Activated B cell treated with CpG ODN at 0.5 μM for 24 hours (primary cell): Measurements from ENCODE around the gene COL4A1. TPM values are rescaled to one million over a fixed set of nuclear protein-coding genes. Genes with fewer than 3 reads are reported as not detected.

ENCODE experiments used
- ATAC-seq: fragments of 200-7000 bp; cut with Tn5 transposase; one replicate; pipeline ENCODE4 v1.10.0; 2021; ENCODE audit warnings: low read depth, mild to moderate bottlenecking, moderate library complexity
- CTCF ChIA-PET: fragments of 350-600 bp; sonication (Branson Sonifier 250); formaldehyde crosslinking; loops from one replicate; lab custom pipeline; 2021; ENCODE audit warnings: antibody characterized with exemption; lab: Charles Lee
- POLR2A ChIA-PET: fragments of 350-600 bp; sonication (Branson Sonifier 250); formaldehyde crosslinking; loops from one replicate; lab custom pipeline; 2021; ENCODE audit warnings: antibody characterized with exemption; lab: Charles Lee
- DNase-seq: peaks from one replicate; pipeline ENCODE4 v3.0.0; 2022
- H3K27ac Mint-ChIP-seq: one replicate; pipeline ENCODE4 v1.8.0; 2020; ENCODE audit warnings: mixed read lengths
- H3K27me3 Mint-ChIP-seq: one replicate; pipeline ENCODE4 v1.8.0; 2021; ENCODE audit warnings: mixed read lengths
- H3K36me3 Mint-ChIP-seq: one replicate; pipeline ENCODE4 v1.8.0; 2021; ENCODE audit warnings: low read depth, mixed read lengths
- H3K4me1 Mint-ChIP-seq: one replicate; pipeline ENCODE4 v1.8.0; 2021; ENCODE audit warnings: mixed read lengths
- H3K4me3 Mint-ChIP-seq: one replicate; pipeline ENCODE4 v1.8.0; 2020; ENCODE audit warnings: mild to moderate bottlenecking, mixed read lengths
- H3K9me3 Mint-ChIP-seq: one replicate; pipeline ENCODE4 v1.8.0; 2020; ENCODE audit warnings: mixed read lengths
- intact Hi-C: fragments of 100-400 bp; cut with micrococcal nuclease; formaldehyde crosslinking; loops from one replicate; pipeline ENCODE4 v1.15.1; 2024
- total RNA-seq: library from RNA; stranded (reverse); gene quantifications from 2 replicates; pipeline ENCODE4 v1.2.3, GENCODE V29; 2022
- TF ChIP-seq, protein P1 (sequence below): fragments of 200-600 bp; IDR thresholded peaks from one replicate; pipeline ENCODE4 v1.8.0; 2022; ENCODE audit warnings: antibody characterized with exemption, mild to moderate bottlenecking

Gene COL4A1
- total RNA-seq, 1 donor from 2014 or later, result not detected

GRCh38 chr13:110225003-110225402 is 82.0 kb downstream of the COL4A1 start:
- H3K4me3 Mint-ChIP-seq, result no peak overlapping the region
- H3K27ac Mint-ChIP-seq, result no peak overlapping the region
- H3K36me3 Mint-ChIP-seq, result no peaks in the 10 kb centered on the region
- intact Hi-C loops, result no loop called here
- CTCF ChIA-PET, result interaction anchor here (6.2 kb wide), 1 partner anchor 186 kb away, joined by 39 read pairs; no protein-coding TSS in a partner anchor
- DNase-seq (no peak), ATAC-seq (no peak)
- H3K27me3 Mint-ChIP-seq, result peaks cover 5% of the 10 kb centered on the region
- TF ChIP-seq, protein P1, sequence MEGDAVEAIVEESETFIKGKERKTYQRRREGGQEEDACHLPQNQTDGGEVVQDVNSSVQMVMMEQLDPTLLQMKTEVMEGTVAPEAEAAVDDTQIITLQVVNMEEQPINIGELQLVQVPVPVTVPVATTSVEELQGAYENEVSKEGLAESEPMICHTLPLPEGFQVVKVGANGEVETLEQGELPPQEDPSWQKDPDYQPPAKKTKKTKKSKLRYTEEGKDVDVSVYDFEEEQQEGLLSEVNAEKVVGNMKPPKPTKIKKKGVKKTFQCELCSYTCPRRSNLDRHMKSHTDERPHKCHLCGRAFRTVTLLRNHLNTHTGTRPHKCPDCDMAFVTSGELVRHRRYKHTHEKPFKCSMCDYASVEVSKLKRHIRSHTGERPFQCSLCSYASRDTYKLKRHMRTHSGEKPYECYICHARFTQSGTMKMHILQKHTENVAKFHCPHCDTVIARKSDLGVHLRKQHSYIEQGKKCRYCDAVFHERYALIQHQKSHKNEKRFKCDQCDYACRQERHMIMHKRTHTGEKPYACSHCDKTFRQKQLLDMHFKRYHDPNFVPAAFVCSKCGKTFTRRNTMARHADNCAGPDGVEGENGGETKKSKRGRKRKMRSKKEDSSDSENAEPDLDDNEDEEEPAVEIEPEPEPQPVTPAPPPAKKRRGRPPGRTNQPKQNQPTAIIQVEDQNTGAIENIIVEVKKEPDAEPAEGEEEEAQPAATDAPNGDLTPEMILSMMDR, result no peak
- H3K4me1 Mint-ChIP-seq, result no peaks in the 10 kb centered on the region
- H3K9me3 Mint-ChIP-seq, result no peaks in the 10 kb centered on the region
- POLR2A ChIA-PET, result no interaction called here

- ChIA-PET POLR2A (no interaction called here), CTCF (interaction anchor here (1.2 to 6.2 kb wide), 2 partner anchors 10 to 187 kb away, joined by 3 to 39 read pairs; no protein-coding TSS in a partner anchor)
- H3K4me1 Mint-ChIP-seq, result no peaks in the 10 kb centered on the region
- DNase-seq, result no peak
- intact Hi-C loops, result loop anchor here (5.0 kb wide), 1 partner anchor 823 kb away; no protein-coding TSS in a partner anchor
- TF ChIP-seq, protein P1, result no peak
- no peaks in the 10 kb centered on the region for H3K9me3 Mint-ChIP-seq
- no peaks in the 10 kb centered on the region for H3K36me3 Mint-ChIP-seq
- H3K27ac Mint-ChIP-seq, result no peak overlapping the region
- H3K27me3 Mint-ChIP-seq, result peaks cover 5% of the 10 kb centered on the region
- no peak for ATAC-seq
- H3K4me3 Mint-ChIP-seq, result no peak overlapping the region
Observed at GRCh38 chr13:110224519-110224918, 82.4 kb downstream of the COL4A1 start.

GRCh38 chr13:110221406-110222117 is 85.4 kb downstream of the COL4A1 start:
- no peak for DNase-seq
- POLR2A ChIA-PET, result no interaction called here
- no peaks in the 10 kb centered on the region for H3K36me3 Mint-ChIP-seq
- TF ChIP-seq, protein P1, result no peak
- ATAC-seq, result no peak
- no peaks in the 10 kb centered on the region for H3K4me1 Mint-ChIP-seq
- intact Hi-C loops, result loop anchor here (5.0 kb wide), 1 partner anchor 826 kb away; no protein-coding TSS in a partner anchor
- CTCF ChIA-PET, result interaction anchor here (0.7 to 6.2 kb wide), 6 partner anchors 11 to 846 kb away, joined by 3 to 39 read pairs (median 4); no protein-coding TSS in a partner anchor
- no peak overlapping the region for H3K4me3 Mint-ChIP-seq
- no peak overlapping the region for H3K27ac Mint-ChIP-seq
- H3K27me3 Mint-ChIP-seq, result peaks cover 6% of the 10 kb centered on the region
- no peaks in the 10 kb centered on the region for H3K9me3 Mint-ChIP-seq

- Mint-ChIP-seq H3K4me1 (no peaks in the 10 kb centered on the region), H3K4me3 (no peak overlapping the region), H3K27ac (no peak overlapping the region), H3K9me3 (no peaks in the 10 kb centered on the region), H3K27me3 (peaks cover 4% of the 10 kb centered on the region), H3K36me3 (no peaks in the 10 kb centered on the region)
- intact Hi-C loops, result loop anchor here (5.0 kb wide), 1 partner anchor 827 kb away; no protein-coding TSS in a partner anchor
- ChIA-PET POLR2A (no interaction called here), CTCF (interaction anchor here (6.2 kb wide), 1 partner anchor 191 kb away, joined by 39 read pairs; no protein-coding TSS in a partner anchor)
- no peak for ATAC-seq
- no peak for DNase-seq
- TF ChIP-seq, protein P1, result no peak
Observed at GRCh38 chr13:110220471-110220870, 86.5 kb downstream of the COL4A1 start.

GRCh38 chr13:110218581-110219201 is 88.3 kb downstream of the COL4A1 start:
- DNase-seq (no peak), ATAC-seq (no peak)
- peaks cover 2% of the 10 kb centered on the region for H3K27me3 Mint-ChIP-seq
- no peaks in the 10 kb centered on the region for H3K36me3 Mint-ChIP-seq
- no peaks in the 10 kb centered on the region for H3K4me1 Mint-ChIP-seq
- H3K4me3 Mint-ChIP-seq, result no peak overlapping the region
- intact Hi-C loops, result no loop called here
- H3K9me3 Mint-ChIP-seq, result no peaks in the 10 kb centered on the region
- CTCF ChIA-PET, result interaction anchor here (6.2 kb wide), 1 partner anchor 193 kb away, joined by 39 read pairs; no protein-coding TSS in a partner anchor
- POLR2A ChIA-PET, result no interaction called here
- H3K27ac Mint-ChIP-seq, result no peak overlapping the region
- TF ChIP-seq, protein P1, result no peak
